ENCODE data around the gene SUMF2.
"Not testable (repeated sequence)": the region's sequence is repeated elsewhere in the genome, so short reads cannot be mapped to it uniquely, and the experiment has no call there.

SUMF2 gene

GRCh38 chr7:56063500-56063881 lies 595 bp upstream of the SUMF2 start:
- DNase-seq (ENCODE audit: low spot score) = no peak

- not testable (repeated sequence) for DNase-seq (ENCODE audit: low spot score)
Measured at GRCh38 chr7:56066376-56066775, 2.3 kb downstream of the SUMF2 start.

- DNase-seq (ENCODE audit: low spot score) = peak; percentile 82
Measured at GRCh38 chr7:56074371-56074791, 10.3 kb downstream of the SUMF2 start.

GRCh38 chr7:56077681-56078080 lies 13.6 kb downstream of the SUMF2 start:
- no peak for DNase-seq (ENCODE audit: low spot score)

- DNase-seq (ENCODE audit: low spot score) = no peak
Measured at GRCh38 chr7:56078196-56078595, 14.1 kb downstream of the SUMF2 start.

DNA sequence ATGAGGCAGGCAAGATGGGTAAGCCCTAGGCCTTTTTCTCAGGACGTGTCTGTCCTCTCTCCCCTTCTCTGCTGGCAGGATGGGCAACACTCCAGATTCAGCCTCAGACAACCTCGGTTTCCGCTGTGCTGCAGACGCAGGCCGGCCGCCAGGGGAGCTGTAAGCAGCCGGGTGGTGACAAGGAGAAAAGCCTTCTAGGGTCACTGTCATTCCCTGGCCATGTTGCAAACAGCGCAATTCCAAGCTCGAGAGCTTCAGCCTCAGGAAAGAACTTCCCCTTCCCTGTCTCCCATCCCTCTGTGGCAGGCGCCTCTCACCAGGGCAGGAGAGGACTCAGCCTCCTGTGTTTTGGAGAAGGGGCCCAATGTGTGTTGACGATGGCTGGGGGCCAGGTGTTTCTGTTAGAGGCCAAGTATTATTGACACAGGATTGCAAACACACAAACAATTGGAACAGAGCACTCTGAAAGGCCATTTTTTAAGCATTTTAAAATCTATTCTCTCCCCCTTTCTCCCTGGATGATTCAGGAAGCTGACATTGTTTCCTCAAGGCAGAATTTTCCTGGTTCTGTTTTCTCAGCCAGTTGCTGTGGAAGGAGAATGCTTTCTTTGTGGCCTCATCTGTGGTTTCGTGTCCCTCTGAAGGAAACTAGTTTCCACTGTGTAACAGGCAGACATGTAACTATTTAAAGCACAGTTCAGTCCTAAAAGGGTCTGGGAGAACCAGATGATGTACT lies 15.5 kb downstream of the SUMF2 start:
- no peak for DNase-seq (ENCODE audit: low spot score)

DNA sequence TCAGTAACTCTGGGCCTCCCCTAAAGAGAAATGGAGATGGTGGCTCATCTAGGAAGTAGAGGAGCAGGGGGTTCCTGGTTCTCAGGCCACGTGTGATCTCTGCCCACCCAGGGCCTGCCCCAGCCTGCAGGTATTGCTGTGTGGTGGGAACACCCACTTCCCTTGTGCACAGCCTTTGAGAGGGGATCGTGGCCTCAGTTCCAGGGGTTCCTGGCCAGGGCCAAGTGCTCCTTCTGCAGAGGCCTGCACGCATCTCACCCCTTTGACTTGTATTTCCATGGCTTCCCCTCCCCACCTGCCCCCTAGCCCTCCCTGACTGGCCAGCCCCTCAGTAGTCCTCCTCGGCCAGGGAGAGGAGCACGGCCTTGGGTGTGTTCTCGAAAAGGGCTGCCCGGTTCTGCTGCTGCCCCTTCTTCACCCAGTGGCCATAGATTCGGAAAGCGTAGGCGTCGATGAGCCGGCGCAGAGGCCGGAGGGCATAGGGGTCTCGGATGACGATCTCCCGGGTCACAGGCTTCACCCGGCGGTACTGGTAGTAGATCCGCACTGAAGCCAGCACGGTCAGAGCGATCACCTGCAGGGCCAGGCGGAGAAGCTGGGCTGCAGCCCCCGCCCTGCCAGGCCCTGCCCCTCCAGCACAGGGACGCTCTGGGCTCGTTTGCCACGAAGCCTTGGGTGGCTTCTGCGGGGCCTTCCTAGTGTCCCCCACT lies 16.8 kb downstream of the SUMF2 start:
- DNase-seq (ENCODE audit: low spot score) = not testable (repeated sequence)

- DNase-seq (ENCODE audit: low spot score) = no peak
Measured at GRCh38 chr7:56081626-56082340, 17.7 kb downstream of the SUMF2 start.

DNA sequence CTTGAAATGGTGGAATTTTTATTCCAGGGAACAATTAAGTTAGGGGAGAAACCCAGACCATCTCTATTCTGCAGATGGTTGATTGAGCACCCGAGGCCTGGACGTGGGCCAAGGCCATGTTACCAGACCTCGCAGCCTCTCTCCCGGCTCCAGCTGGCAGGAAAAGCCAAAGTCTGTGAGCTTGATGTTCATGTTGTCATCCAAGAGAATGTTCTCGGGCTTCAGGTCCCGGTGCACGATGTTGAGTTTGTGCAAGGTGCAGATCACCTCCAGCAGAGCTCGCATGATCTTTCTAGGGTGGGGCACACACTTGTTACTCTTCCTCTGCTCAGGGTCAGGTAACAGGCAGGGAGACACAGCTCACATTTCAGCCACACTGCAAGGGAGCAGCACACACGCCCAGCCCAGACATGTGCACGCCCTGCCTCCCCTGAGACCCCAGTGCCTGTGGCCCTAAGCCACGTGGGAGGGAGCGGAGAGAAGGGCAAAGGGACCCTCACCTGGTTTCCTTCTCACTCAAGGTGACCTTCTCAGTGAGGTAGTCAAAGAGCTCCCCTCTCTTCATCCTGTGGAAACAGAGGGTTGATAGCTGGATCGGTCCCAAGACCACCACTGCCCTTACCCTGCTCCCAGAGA lies 19.2 kb downstream of the SUMF2 start:
- DNase-seq (ENCODE audit: low spot score) = no peak

DNA sequence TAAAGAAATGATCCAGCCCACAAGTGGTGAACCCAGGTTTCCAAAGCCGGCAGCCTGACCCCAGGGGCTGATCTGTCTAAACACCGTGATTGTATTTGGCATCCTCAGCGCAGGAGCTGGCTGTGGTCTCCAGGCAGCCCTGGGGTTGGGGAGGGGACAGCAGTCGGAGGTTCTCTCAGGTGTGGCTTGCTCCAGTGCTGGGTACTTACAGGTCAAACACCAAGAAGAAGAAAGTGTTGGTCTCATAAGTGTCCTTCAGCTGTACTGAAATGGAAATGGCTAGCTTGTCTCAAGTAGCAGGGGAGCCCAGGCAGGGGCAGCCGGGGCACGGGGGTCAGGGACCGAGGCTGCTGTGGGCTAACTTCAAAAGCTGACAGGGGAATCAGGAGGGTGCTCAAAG lies 22.7 kb downstream of the SUMF2 start:
- no peak for DNase-seq (ENCODE audit: low spot score)

DNA sequence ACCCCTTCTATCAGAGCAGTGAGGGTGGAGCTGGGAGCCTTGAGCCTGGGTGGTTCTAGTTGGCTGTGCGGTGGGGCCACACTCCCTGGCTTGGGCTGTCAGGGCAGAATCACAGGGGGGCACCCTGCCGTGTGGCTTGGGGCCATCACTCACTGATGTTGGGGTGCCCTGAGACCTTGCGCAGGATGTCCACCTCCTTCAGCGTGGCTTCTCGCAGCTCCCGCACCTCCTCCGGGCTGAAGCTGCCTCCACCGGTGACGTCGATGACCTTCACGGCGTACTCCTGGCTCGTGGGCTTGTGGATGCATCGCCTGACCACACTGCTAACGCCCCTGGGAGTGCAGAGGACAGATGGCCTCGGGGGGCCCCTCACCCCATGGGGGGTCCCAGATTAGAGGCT lies 23.4 kb downstream of the SUMF2 start:
- no peak for DNase-seq (ENCODE audit: low spot score)

GRCh38 chr7:56091591-56091990 lies 27.5 kb downstream of the SUMF2 start:
- no peak for DNase-seq (ENCODE audit: low spot score)

- not testable (repeated sequence) for DNase-seq (ENCODE audit: low spot score)
Measured at GRCh38 chr7:56092388-56092787, 28.3 kb downstream of the SUMF2 start.

GRCh38 chr7:56092789-56093531 lies 28.9 kb downstream of the SUMF2 start, which contains the start of gene PHKG1:
PHKG1 (minus strand) TSS chr7:56092952; CDS start chr7:56088941, 4,011 bp downstream.
- peak; percentile 66 for DNase-seq (ENCODE audit: low spot score)

GRCh38 chr7:56097700-56098099 lies 33.6 kb downstream of the SUMF2 start:
- no peak for DNase-seq (ENCODE audit: low spot score)

- not testable (repeated sequence) for DNase-seq (ENCODE audit: low spot score)
Measured at GRCh38 chr7:56098187-56099008, 34.3 kb downstream of the SUMF2 start.

- DNase-seq (ENCODE audit: low spot score) = no peak
Measured at GRCh38 chr7:56099653-56100052, 35.6 kb downstream of the SUMF2 start.

- DNase-seq (ENCODE audit: low spot score) = not testable (repeated sequence)
Measured at GRCh38 chr7:56104138-56104537, 40.1 kb downstream of the SUMF2 start.

GRCh38 chr7:56105508-56105907 lies 41.4 kb downstream of the SUMF2 start:
- DNase-seq (ENCODE audit: low spot score) = no peak

All from HuH-7.5 (cell line).